Activated CD8-positive, alpha-beta memory T cell treated with anti-CD3 and anti-CD28 coated beads, Interleukin-2, amount 50 U/mL, for 48 hours (primary cell): ENCODE data around the gene CAPNS2.

Source experiments
- DNase-seq: peaks from one replicate; pipeline ENCODE4 v3.0.0-alpha.2; 2020

Gene CAPNS2

GRCh38 chr16:55566432-55567175 lies at the start of gene CAPNS2:
CAPNS2 (plus strand) TSS chr16:55566684; CDS start chr16:55566757, 73 bp downstream.
- no peak for DNase-seq

- no peak for DNase-seq
Observed at GRCh38 chr16:55521792-55522191, 44.7 kb upstream of the CAPNS2 start.

- DNase-seq = no peak
Observed at GRCh38 chr16:55526441-55526840, 40.0 kb upstream of the CAPNS2 start.

- DNase-seq = no peak
Observed at GRCh38 chr16:55527885-55528284, 38.6 kb upstream of the CAPNS2 start.

GRCh38 chr16:55529018-55529417 lies 37.5 kb upstream of the CAPNS2 start:
- no peak for DNase-seq

- no peak for DNase-seq
Observed at GRCh38 chr16:55530316-55530856, 36.1 kb upstream of the CAPNS2 start.

GRCh38 chr16:55532227-55532626 lies 34.3 kb upstream of the CAPNS2 start:
- no peak for DNase-seq

GRCh38 chr16:55534756-55535155 lies 31.7 kb upstream of the CAPNS2 start:
- DNase-seq = no peak

GRCh38 chr16:55539049-55539448 lies 27.4 kb upstream of the CAPNS2 start:
- no peak for DNase-seq

GRCh38 chr16:55539488-55539887 lies 27.0 kb upstream of the CAPNS2 start:
- DNase-seq = no peak

- no peak for DNase-seq
Observed at GRCh38 chr16:55540221-55540620, 26.3 kb upstream of the CAPNS2 start.

GRCh38 chr16:55542459-55543082 lies 23.9 kb upstream of the CAPNS2 start:
- no peak for DNase-seq

- no peak for DNase-seq
Observed at GRCh38 chr16:55543472-55543871, 23.0 kb upstream of the CAPNS2 start.

GRCh38 chr16:55552621-55553020 lies 13.9 kb upstream of the CAPNS2 start:
- DNase-seq = no peak

GRCh38 chr16:55555436-55555835 lies 11.0 kb upstream of the CAPNS2 start:
- DNase-seq = no peak

- DNase-seq = no peak
Observed at GRCh38 chr16:55557186-55557585, 9.3 kb upstream of the CAPNS2 start.

- DNase-seq = no peak
Observed at GRCh38 chr16:55559233-55559632, 7.3 kb upstream of the CAPNS2 start.

- DNase-seq = no peak
Observed at GRCh38 chr16:55559933-55560516, 6.5 kb upstream of the CAPNS2 start.

- no peak for DNase-seq
Observed at GRCh38 chr16:55561319-55561848, 5.1 kb upstream of the CAPNS2 start.

- DNase-seq = no peak
Observed at GRCh38 chr16:55562936-55563335, 3.5 kb upstream of the CAPNS2 start.

GRCh38 chr16:55563797-55564196 lies 2.7 kb upstream of the CAPNS2 start:
- no peak for DNase-seq

GRCh38 chr16:55565086-55565485 lies 1.4 kb upstream of the CAPNS2 start:
- DNase-seq = no peak

GRCh38 chr16:55567382-55567781 lies 898 bp downstream of the CAPNS2 start:
- no peak for DNase-seq

GRCh38 chr16:55568207-55568606 lies 1.7 kb downstream of the CAPNS2 start:
- no peak for DNase-seq
